Type B pancreatic cell (in vitro differentiated cells): ENCODE measurements around the gene AMELX. TPM values are rescaled to one million over a fixed set of nuclear protein-coding genes. Genes with fewer than 3 reads are reported as not detected.

Experiments used
- DNase-seq: peaks from one replicate; pipeline ENCODE4 v3.0.0; 2021; ENCODE audit warnings: mixed read lengths; ENCODE audit not compliant: unreplicated experiment; ENCODE audit errors: extremely low spot score
- H3K27ac Mint-ChIP-seq: 2 replicates; pipeline ENCODE4 v1.8.0; 2021; ENCODE audit warnings: mild to moderate bottlenecking, mixed read lengths
- H3K27me3 Mint-ChIP-seq: 2 replicates; pipeline ENCODE4 v1.8.0; 2021; ENCODE audit warnings: mixed read lengths
- H3K36me3 Mint-ChIP-seq: 2 replicates; pipeline ENCODE4 v1.8.0; 2021; ENCODE audit warnings: mixed read lengths
- H3K4me1 Mint-ChIP-seq: one replicate; pipeline ENCODE4 v1.8.0; 2021; ENCODE audit warnings: mixed read lengths; ENCODE audit not compliant: unreplicated experiment
- H3K4me3 Mint-ChIP-seq: 2 replicates; pipeline ENCODE4 v1.8.0; 2021; ENCODE audit warnings: mild to moderate bottlenecking, mixed read lengths
- H3K9me3 Mint-ChIP-seq: 2 replicates; pipeline ENCODE4 v1.8.0; 2021; ENCODE audit warnings: mixed read lengths
- total RNA-seq: library from RNA; stranded (reverse); gene quantifications from 2 replicates; pipeline ENCODE4 v1.2.1, GENCODE V29; 2021; ENCODE audit warnings: low replicate concordance
- TF ChIP-seq, protein P1 (sequence below): fragments of 200-600 bp; sonication (generic); conservative IDR thresholded peaks from 2 replicates; pipeline ENCODE4 v1.5.0; 2021; ENCODE audit warnings: antibody characterized with exemption, mild to moderate bottlenecking

The AMELX gene
- total RNA-seq, 1 donor from 2014 or later = not detected

DNA sequence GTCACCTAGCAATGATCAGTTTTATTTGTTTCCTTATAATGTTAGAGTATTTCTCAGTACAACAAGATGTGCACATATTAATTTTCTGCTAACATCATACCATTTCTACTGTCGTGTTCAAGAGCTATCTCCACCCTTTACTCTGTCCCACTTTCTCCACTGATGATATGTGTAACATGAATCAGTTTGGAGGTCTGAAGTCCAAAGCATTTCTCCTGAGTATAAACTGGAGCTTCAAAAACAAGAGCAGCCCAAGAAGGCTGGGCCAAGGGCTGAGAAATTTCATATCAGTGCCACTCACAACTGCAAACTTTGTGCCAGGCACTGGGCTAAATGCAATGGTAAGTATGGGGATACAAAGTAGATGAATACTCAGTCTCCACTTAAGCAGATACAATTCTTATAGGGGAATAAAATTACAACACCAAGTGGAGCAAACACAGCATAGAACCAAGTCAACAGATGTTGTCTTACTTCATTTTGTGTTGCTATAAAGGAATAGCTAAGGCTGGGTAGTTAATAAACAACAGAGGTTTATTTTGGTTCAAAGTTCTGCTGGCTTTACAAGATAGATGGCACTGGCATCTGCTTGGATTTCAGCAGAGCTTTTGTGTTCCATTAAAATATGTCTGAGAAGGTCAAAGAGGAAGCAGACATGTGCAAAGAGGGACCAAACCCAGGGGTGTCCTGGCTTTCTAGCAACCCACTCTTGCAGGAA is 44.2 kb downstream of the AMELX start:
- Mint-ChIP-seq H3K4me3 (no peak overlapping the region), H3K27me3 (no peaks in the 10 kb centered on the region), H3K36me3 (peaks cover 3% of the 10 kb centered on the region), H3K27ac (no peak overlapping the region), H3K9me3 (peaks cover 7% of the 10 kb centered on the region), H3K4me1 (peaks cover 9% of the 10 kb centered on the region)
- TF ChIP-seq, protein P1, sequence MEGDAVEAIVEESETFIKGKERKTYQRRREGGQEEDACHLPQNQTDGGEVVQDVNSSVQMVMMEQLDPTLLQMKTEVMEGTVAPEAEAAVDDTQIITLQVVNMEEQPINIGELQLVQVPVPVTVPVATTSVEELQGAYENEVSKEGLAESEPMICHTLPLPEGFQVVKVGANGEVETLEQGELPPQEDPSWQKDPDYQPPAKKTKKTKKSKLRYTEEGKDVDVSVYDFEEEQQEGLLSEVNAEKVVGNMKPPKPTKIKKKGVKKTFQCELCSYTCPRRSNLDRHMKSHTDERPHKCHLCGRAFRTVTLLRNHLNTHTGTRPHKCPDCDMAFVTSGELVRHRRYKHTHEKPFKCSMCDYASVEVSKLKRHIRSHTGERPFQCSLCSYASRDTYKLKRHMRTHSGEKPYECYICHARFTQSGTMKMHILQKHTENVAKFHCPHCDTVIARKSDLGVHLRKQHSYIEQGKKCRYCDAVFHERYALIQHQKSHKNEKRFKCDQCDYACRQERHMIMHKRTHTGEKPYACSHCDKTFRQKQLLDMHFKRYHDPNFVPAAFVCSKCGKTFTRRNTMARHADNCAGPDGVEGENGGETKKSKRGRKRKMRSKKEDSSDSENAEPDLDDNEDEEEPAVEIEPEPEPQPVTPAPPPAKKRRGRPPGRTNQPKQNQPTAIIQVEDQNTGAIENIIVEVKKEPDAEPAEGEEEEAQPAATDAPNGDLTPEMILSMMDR = no peak
- no peak for DNase-seq

DNA sequence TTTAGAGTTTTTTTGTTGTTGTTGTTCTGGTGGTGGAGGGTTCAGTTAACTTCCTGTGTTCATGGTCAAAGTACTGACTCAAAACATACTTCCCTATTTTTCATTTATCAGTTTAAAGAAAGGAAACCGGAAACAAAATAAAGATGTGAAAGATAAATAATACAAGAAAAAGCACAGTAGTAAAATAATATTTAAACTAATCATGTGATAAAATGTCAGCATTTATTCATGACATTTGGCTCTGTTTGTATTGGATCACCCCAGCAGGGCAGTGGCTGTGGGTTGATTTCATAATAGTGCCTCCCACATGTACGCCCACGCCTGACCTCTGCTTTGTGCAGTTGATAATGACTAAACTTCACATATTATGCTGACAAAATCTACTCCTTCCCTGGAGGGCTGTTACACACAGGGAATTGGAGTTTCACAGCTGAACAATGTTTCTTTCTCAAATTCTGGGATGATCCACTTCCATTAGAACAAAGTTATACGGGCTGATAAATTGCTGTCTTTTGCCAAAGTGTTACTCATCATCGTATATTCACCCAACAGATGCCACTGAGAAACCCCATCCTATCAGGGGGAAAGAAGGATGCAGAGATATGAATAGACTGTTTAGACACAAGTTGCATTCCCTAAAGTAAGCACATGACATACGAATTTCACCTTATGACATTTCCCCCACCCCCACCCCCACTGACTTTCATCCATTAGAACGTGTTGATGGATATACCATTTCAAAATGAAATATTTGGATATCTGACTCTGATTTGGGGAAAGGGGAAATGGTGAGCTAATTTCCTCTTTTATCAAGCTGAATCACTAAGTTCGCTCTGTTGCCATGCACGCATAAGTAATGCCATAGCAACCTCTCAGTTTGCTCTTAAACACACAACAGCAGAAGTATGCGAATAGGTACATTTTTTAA is 48.3 kb downstream of the AMELX start:
- no peak for DNase-seq

DNA sequence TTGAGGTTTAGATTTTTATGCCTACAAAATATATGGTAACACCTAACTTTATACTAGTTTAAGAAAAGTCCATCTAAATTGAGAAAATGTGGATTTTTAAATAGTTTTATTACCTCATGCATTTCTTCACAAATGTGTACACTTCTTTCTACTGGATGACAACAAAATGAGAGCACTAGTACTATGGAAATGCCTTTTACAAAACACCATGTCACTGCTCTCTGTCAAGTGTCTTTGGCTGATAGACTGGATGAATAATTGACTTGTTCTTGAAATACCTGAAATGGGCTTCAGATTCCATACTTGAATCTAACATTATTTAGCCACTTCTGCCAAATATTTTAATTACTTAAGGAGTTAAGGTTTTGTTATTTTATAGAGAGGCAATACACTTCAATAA is 49.5 kb downstream of the AMELX start:
- Mint-ChIP-seq H3K4me3 (no peak overlapping the region), H3K27me3 (no peaks in the 10 kb centered on the region), H3K36me3 (peaks cover 3% of the 10 kb centered on the region), H3K27ac (no peak overlapping the region), H3K9me3 (peaks cover 7% of the 10 kb centered on the region), H3K4me1 (peaks cover 9% of the 10 kb centered on the region)
- TF ChIP-seq, protein P1 = no peak
- no peak for DNase-seq

More for the DNA sequence above, 48.3 kb downstream of the AMELX start:
- Mint-ChIP-seq H3K9me3 (peaks cover 7% of the 10 kb centered on the region), H3K36me3 (peaks cover 3% of the 10 kb centered on the region), H3K4me1 (peaks cover 9% of the 10 kb centered on the region), H3K27me3 (no peaks in the 10 kb centered on the region), H3K4me3 (peak overlapping the region; percentile 32), H3K27ac (peak overlapping the region; percentile 41)
- TF ChIP-seq, protein P1 = no peak

DNA sequence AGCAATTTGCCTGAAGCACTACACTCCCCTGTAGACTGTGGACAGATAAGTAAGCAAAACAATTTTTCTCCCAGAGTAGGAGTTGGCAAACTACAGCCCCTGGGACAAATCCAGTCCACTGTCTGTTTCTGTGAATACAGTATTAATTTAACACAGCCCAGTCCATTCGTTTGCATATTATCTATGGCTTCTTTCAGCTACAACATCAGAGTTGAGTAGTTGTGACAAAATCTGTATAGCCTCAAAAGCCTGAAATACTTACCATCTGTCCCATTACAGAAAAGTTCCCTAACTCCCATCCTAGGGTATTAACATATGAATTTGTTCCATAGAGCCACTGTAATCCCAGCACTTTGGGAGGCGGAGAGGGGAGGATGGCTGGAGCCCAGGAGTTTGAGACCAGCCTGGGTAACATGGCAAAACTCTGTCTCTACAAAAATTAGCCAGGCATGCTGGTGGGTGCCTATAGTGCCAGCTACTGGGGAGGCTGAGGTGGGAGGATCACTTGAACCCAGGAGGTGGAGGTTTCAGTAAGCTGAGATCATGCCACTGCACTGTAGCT is 53.0 kb downstream of the AMELX start:
- Mint-ChIP-seq H3K4me3 (no peak overlapping the region), H3K27ac (no peak overlapping the region), H3K4me1 (peaks cover 6% of the 10 kb centered on the region), H3K9me3 (no peaks in the 10 kb centered on the region), H3K27me3 (no peaks in the 10 kb centered on the region), H3K36me3 (no peaks in the 10 kb centered on the region)
- no peak for DNase-seq
- TF ChIP-seq, protein P1 = no peak

DNA sequence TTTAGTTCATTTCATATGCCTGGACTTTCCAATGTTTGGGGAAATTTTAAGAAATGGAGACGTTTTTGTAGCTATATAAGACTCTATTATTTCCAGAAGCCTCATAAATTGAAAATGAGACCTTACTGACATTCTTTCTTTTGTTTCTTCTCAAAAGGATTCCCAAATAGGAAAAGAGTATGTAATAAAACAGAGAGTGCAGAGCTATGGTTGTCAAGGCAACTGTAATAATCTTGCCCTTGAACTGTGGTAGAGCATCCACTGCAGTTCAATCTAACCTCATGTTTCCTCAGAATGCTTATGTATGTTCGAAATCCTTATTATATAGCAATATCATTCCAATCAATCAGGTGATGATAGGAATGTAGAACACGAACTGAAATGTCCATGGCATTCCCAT is 54.1 kb downstream of the AMELX start:
- no peaks in the 10 kb centered on the region for H3K36me3 Mint-ChIP-seq
- no peak overlapping the region for H3K4me3 Mint-ChIP-seq
- H3K4me1 Mint-ChIP-seq = no peaks in the 10 kb centered on the region
- TF ChIP-seq, protein P1 = no peak
- DNase-seq = no peak
- no peaks in the 10 kb centered on the region for H3K9me3 Mint-ChIP-seq
- no peaks in the 10 kb centered on the region for H3K27me3 Mint-ChIP-seq
- H3K27ac Mint-ChIP-seq = no peak overlapping the region
